Activated CD4-positive, CD25-positive, alpha-beta regulatory T cell treated with anti-CD3 and anti-CD28 coated beads, Interleukin-2, amount 50 U/mL, for 72 hours (primary cell): ENCODE measurements around the gene LILRA5.
"Not testable (repeated sequence)": the region's sequence is repeated elsewhere in the genome, so short reads cannot be mapped to it uniquely, and the experiment has no call there.

Experiments
- DNase-seq: peaks from one replicate; pipeline ENCODE4 v3.0.0; 2021

The LILRA5 gene

DNA sequence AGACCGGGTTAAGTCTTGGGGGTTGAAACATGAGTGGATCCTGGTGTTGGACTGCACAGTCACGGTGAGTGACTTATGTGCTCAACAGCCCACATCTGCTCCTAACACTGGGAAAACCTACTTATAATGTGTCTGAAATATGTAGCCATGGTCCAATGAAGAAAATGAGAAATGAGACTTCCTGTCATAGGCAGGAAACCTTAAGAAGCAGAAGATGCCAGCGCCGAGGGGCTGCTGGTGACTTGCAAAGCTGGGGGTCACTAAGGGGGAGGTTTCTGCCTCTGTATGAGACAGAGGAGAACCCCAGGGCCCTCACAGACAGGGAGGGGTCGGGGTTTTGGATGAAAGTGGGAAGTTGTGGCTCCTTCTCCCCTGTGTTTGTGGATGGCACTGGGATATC lies 40.8 kb downstream of the LILRA5 start:
- DNase-seq, result not testable (repeated sequence)

DNA sequence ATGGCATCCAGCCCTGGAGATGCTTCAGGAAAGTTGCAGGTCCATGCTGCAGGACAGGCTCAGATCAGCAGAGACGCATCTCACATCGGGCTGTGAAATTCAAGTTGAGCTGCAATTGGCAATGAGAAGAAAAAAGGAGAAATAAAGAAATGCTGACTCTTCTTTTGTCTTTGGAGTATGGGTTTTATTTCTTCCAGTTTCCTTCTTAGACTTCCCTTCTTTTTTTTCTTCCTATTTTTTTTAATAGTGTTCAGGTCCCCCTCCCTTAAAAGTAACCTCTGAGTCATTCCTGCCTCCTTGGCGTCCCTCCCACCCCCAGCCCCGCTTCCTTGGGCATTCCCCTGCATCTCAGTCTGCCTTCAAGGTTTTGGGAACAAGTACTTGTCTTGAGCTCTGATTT lies 41.4 kb downstream of the LILRA5 start:
- DNase-seq, result not testable (repeated sequence)

DNA sequence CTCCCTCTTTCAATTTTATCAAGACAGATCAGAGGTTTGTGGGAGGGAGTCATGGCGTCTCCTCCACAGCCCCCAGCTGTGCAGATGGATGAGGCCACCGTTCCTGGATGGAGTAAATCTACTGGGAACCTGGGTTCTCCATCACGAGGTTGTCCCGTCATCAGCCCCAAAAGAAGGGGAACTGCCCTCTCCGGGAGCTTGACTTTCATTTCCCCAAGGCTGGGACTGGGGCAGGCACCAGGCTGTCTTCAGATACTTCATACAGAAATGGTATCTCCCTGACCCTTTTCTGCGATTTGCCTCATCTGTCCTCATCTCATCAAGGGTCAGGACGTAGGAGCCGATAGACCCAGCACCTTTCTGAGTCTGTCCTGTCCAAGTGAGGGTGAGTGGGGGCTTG lies 41.9 kb downstream of the LILRA5 start:
- no peak for DNase-seq

DNA sequence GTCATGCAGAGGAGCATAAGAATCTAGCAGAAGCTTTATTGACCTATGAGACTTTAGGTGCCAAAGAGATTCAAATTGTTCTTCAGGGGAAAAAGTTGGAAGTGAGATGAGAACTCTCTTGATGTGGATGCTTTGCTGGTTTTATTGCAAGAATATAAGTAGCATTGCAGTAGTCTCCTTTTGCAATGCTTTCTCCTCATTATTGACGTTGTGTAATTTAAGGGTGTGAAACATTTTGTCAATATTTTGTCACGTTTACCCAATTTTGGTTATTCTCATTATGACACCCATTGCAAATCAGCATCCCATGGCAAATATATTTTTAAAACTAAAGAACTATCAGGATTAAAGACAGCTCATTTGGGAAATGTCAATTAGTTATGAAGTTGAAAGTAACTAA lies 44.0 kb downstream of the LILRA5 start:
- no peak for DNase-seq

DNA sequence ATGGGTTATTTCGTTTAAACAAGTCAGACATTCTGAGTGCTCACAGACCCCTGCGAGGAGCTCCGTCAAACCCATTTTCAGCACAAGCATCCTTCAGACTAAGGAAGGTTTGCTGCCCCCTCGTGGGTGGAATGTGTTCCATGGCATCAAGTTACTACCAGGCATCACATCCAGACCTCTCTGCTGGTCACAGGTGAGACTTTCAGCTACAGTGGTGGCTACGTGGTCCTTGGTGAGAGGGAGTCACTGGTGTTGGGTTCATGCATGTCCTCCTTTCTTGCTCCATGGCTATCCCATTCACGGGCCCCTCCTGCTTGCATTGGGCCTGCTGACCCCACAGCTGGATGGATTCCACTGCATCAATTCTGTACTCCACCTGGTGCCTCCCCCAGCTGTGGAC lies 46.8 kb downstream of the LILRA5 start:
- peak; percentile 64 for DNase-seq

DNA sequence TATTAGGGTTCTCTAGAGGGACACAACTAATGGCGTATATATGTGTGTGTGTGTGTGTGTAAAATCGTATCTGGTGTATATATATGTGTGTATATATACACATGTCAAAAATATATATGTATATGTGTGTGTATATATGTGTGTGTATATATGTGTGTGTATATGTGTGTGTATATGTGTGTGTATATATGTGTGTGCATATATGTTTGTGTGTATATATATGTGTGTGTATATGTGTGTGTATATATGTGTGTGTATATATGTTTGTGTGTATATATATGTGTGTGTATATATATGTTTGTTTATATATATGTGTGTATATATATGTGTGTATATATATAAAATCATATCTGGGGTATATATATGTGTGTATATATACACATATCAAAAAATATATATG lies 50.5 kb downstream of the LILRA5 start:
- no peak for DNase-seq

DNA sequence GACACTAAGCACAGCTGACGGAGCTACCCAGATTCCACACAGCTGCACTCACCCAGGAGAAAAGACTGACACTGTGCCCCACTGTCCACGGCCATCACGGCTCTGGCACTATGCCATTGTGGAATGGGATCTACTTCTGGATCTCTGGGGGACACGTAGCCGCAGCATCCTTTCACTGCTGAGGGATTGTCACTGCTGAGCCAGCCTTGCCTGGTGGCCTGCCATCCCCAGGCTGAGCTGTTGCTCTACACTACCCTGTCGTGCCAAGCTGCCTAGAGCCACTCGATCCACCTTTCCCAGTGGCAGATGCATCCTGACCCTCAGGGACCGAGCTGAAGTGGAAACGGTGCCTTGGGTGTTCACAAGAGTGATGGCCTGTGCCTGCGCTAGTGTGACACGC lies 50.9 kb downstream of the LILRA5 start:
- no peak for DNase-seq

DNA sequence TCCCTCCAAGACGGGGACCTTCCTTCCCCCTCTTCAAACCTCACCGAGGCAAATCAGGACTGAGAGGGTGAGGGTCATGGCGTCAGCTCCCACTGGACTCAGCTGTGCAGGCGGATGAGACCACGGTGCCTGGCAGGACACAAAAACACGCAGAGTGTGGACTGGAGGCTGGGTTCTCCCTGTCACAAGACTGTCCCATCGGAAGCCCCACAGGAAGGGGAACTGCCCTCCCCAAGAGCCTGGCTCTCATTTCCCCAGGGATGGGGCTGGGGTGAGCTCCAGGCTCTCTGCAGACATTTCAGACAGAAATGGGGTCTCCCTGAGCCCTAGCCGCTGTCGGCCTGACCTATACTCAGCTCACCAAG lies 55.9 kb downstream of the LILRA5 start, which contains the start of gene LILRB5:
LILRB5 (minus strand) TSS at position 158 of the 365 bp plus-strand sequence; CDS start at position 78, 80 bp downstream.
- no peak for DNase-seq
